HepG2 (cell line): ENCODE data around the gene ZNFX1. TPM values are rescaled to one million over a fixed set of nuclear protein-coding genes. Genes with fewer than 3 reads are reported as not detected.
A peak's percentile ranks its signal among the peaks of the same experiment; 100 is the strongest.

ENCODE experiments used
- ARID2 ChIP-seq: sonication (generic); formaldehyde crosslinking; IDR thresholded peaks from 2 replicates; pipeline ENCODE4 v1.8.1; 2022; ENCODE audit warnings: mild to moderate bottlenecking, missing genetic modification reagents, borderline replicate concordance
- ARNT2 ChIP-seq: sonication (generic); formaldehyde crosslinking; IDR thresholded peaks from 2 replicates; pipeline ENCODE4 v1.8.0; 2022; ENCODE audit warnings: mild to moderate bottlenecking, low read depth, missing genetic modification reagents, moderate library complexity
- ATF7 ChIP-seq, 2 experiments: fragments of 450-650 bp in 1 of 2; sonication (generic) in 1 of 2; formaldehyde crosslinking in 1 of 2; IDR thresholded peaks; 2 replicates each; pipeline versions ENCODE4 v1.4.0 to v1.6.1; 2016 to 2020; ENCODE audit warnings: antibody characterized with exemption in 1 of 2, mild to moderate bottlenecking in 1 of 2, missing genetic modification reagents in 1 of 2
- ATF7-NPFF ChIP-seq: sonication (generic); formaldehyde crosslinking; IDR thresholded peaks from 2 replicates; pipeline ENCODE4 v1.8.1; 2023; ENCODE audit warnings: mild to moderate bottlenecking, low read depth, missing genetic modification reagents, moderate library complexity
- CAMTA2 ChIP-seq: sonication (generic); formaldehyde crosslinking; IDR thresholded peaks from 2 replicates; pipeline ENCODE4 v1.4.0; 2020; ENCODE audit warnings: mild to moderate bottlenecking, missing genetic modification reagents, borderline replicate concordance
- CBX5 ChIP-seq: sonication (generic); formaldehyde crosslinking; IDR thresholded peaks from 2 replicates; pipeline ENCODE4 v1.4.0; 2020; ENCODE audit warnings: missing genetic modification reagents, borderline replicate concordance
- HOXA9 ChIP-seq: sonication (generic); formaldehyde crosslinking; IDR thresholded peaks from 2 replicates; pipeline ENCODE4 v1.8.1; 2022; ENCODE audit warnings: missing genetic modification reagents, mild to moderate bottlenecking, moderate library complexity, borderline replicate concordance
- ONECUT2 ChIP-seq: sonication (generic); formaldehyde crosslinking; IDR thresholded peaks from 2 replicates; pipeline ENCODE4 v1.4.0; 2020; ENCODE audit warnings: missing genetic modification reagents
- SMYD3 ChIP-seq: sonication (generic); formaldehyde crosslinking; IDR thresholded peaks from 2 replicates; pipeline ENCODE4 v1.8.1; 2023; ENCODE audit warnings: mild to moderate bottlenecking, missing genetic modification reagents
- SOX13 ChIP-seq, 3 experiments: fragments of 450-650 bp in 1 of 3; sonication (generic) in 1 of 3; formaldehyde crosslinking in 1 of 3; IDR thresholded peaks in 2 of 3; conservative IDR thresholded peaks in 1 of 3; 2 replicates each; pipeline versions ENCODE4 v1.5.0 to v1.6.1; 2016 to 2020; ENCODE audit warnings: antibody characterized with exemption in 1 of 3, mild to moderate bottlenecking in 1 of 3, missing compliant biosample characterization in 1 of 3, missing genetic modification reagents in 1 of 3, moderate library complexity in 1 of 3
- TAF1 ChIP-seq: sonication (generic); formaldehyde crosslinking; IDR thresholded peaks from 2 replicates; pipeline ENCODE4 v1.4.0; 2020; ENCODE audit warnings: missing genetic modification reagents
- TRIM24 ChIP-seq: sonication (generic); formaldehyde crosslinking; IDR thresholded peaks from 2 replicates; pipeline ENCODE4 v1.8.0; 2022; ENCODE audit warnings: mild to moderate bottlenecking, missing genetic modification reagents
- ZBTB38 ChIP-seq: sonication (generic); formaldehyde crosslinking; IDR thresholded peaks from 2 replicates; pipeline ENCODE4 v1.5.1; 2020; ENCODE audit warnings: mild to moderate bottlenecking, missing genetic modification reagents
- ZBTB7B ChIP-seq: sonication (generic); formaldehyde crosslinking; IDR thresholded peaks from 2 replicates; pipeline ENCODE4 v1.4.0; 2020; ENCODE audit warnings: missing genetic modification reagents
- ZC3H4 ChIP-seq: sonication (generic); formaldehyde crosslinking; IDR thresholded peaks from 2 replicates; pipeline ENCODE4 v1.4.0; 2020; ENCODE audit warnings: missing genetic modification reagents, borderline replicate concordance
- ZNF335 ChIP-seq: sonication (generic); formaldehyde crosslinking; IDR thresholded peaks from 2 replicates; pipeline ENCODE4 v1.4.0; 2020; ENCODE audit warnings: missing genetic modification reagents
- ZNF552 ChIP-seq: sonication (generic); formaldehyde crosslinking; IDR thresholded peaks from 2 replicates; pipeline ENCODE4 v1.9.0; 2022; ENCODE audit warnings: missing genetic modification reagents, mild to moderate bottlenecking, borderline replicate concordance
- ZNF879 ChIP-seq: sonication (generic); formaldehyde crosslinking; IDR thresholded peaks from 2 replicates; pipeline ENCODE4 v1.8.1; 2023; ENCODE audit warnings: missing genetic modification reagents
- polyA plus RNA-seq, 8 experiments: library from polyadenylated mRNA; depleted of rRNA in 3 of 8; stranded (reverse) in 7 of 8; unstranded in 1 of 8; fragments of >200 nt; fragmentation: Illumina TruSeq in 4 of 8; extraction: Trizol in 4 of 8; gene quantifications; 2 replicates each; pipeline versions ENCODE4 v1.2.1 to v1.2.3, GENCODE V29; 2011 to 2016; ENCODE audit warnings: low read depth in 4 of 8, missing spikeins in 1 of 8, mixed read lengths in 1 of 8; ENCODE audit not compliant: insufficient read depth in 1 of 8
- total RNA-seq, 5 experiments: library from RNA; depleted of rRNA; stranded (reverse); fragments of >200 nt; fragmentation: Illumina TruSeq; extraction: Trizol; gene quantifications; 2 replicates each; pipeline ENCODE4 v1.2.3, GENCODE V29; 2016; ENCODE audit warnings: low read depth in 1 of 5
- TF ChIP-seq, protein P1 (sequence below): fragments of 450-650 bp; IDR thresholded peaks from 2 replicates; pipeline ENCODE4 v1.6.1; 2016
- TF ChIP-seq, protein P2 (sequence below): sonication (generic); formaldehyde crosslinking; IDR thresholded peaks from 2 replicates; pipeline ENCODE4 v1.4.0; 2020; ENCODE audit warnings: missing genetic modification reagents, low read depth, mild to moderate bottlenecking, borderline replicate concordance
- TF ChIP-seq, protein P3 (sequence below), 2 experiments: sonication (generic) in 1 of 2; formaldehyde crosslinking in 1 of 2; IDR thresholded peaks; 2 replicates each; pipeline versions ENCODE4 v1.4.0 to v1.6.1; 2016 to 2020; ENCODE audit warnings: borderline replicate concordance in 1 of 2, low read depth in 1 of 2, mild to moderate bottlenecking in 1 of 2, missing genetic modification reagents in 1 of 2

ZNFX1 gene
- total and polyA plus RNA-seq, 2 of the 13 experiments (the other 11 are each of a cell fraction or from before 2014, with no cell fraction given), result 2.9 to 11.1 TPM

DNA sequence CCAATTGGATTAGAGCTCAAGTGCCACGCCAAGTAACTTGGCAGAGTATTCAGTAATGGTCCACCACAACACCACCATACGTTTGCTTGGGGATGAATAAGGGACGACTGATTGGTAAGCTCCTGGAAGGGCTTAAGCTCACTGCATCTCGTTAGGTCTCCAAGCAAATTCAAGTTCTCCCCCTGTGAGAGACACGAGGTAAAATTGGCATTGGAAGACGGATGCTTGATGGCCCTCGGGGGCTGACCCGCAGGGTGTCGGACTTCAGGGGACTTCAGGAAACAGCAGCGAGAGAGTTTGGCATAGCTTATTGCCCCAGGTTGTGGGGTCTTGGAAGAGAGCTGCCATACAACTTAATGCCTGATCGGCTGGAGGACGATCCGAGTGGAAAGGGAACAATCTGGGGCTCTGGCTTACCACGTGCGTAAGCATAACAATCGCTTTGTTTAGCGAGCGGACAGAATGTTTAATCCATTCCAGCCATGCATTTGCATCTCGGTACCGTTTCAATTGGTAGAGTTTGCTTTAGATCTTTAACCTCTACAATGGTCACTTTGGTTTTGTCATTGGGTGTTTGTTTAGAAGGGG lies 4.8 kb upstream of the ZNFX1 start (continued):
- TF ChIP-seq ZBTB38 (CRISPR knock-in tag) (peak; percentile 93), ZNF552 (no peak), ZNF879 (CRISPR knock-in tag) (no peak), ZNF335 (CRISPR knock-in tag) (no peak), TRIM24 (0 out of 2 replicates have a peak, but pooled peaks have one; percentile 26), ATF7 (IDR thresholded peaks at IDR 0.05) (no peak), ATF7 (CRISPR knock-in tag; IDR thresholded peaks at IDR 0.05) (0 out of 2 replicates have a peak, but pooled peaks have one; percentile 53), SMYD3 (CRISPR knock-in tag) (no peak), ONECUT2 (0 out of 2 replicates have a peak, but pooled peaks have one; percentile 41), ATF7-NPFF (0 out of 2 replicates have a peak, but pooled peaks have one; percentile 62), SOX13 (IDR thresholded peaks at IDR 0.05) (0 out of 2 replicates have a peak, but pooled peaks have one; percentile 3), SOX13 (CRISPR knock-in tag; conservative IDR thresholded peaks at IDR 0.05 in 1 of 2, IDR thresholded peaks at IDR 0.05 in 1 of 2) (peak in 1 of 2 experiments; percentile 11; a peak in 1 of 4 replicates), HOXA9 (CRISPR knock-in tag) (0 out of 2 replicates have a peak, but pooled peaks have one; percentile 34), TAF1 (CRISPR knock-in tag) (0 out of 2 replicates have a peak, but pooled peaks have one; percentile 18), ARNT2 (CRISPR knock-in tag) (no peak), ARID2 (CRISPR knock-in tag) (0 out of 2 replicates have a peak, but pooled peaks have one; percentile 0), CBX5 (0 out of 2 replicates have a peak, but pooled peaks have one; percentile 28), ZC3H4 (CRISPR knock-in tag) (peak; percentile 92; the same call in 1 of the 2 replicates), CAMTA2 (no peak), ZBTB7B (CRISPR knock-in tag) (0 out of 2 replicates have a peak, but pooled peaks have one; percentile 23)
- TF ChIP-seq, protein P1, sequence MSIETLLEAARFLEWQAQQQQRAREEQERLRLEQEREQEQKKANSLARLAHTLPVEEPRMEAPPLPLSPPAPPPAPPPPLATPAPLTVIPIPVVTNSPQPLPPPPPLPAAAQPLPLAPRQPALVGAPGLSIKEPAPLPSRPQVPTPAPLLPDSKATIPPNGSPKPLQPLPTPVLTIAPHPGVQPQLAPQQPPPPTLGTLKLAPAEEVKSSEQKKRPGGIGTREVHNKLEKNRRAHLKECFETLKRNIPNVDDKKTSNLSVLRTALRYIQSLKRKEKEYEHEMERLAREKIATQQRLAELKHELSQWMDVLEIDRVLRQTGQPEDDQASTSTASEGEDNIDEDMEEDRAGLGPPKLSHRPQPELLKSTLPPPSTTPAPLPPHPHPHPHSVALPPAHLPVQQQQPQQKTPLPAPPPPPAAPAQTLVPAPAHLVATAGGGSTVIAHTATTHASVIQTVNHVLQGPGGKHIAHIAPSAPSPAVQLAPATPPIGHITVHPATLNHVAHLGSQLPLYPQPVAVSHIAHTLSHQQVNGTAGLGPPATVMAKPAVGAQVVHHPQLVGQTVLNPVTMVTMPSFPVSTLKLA, result 0 out of 2 replicates have a peak, but pooled peaks have one; percentile 17
- TF ChIP-seq, protein P2, sequence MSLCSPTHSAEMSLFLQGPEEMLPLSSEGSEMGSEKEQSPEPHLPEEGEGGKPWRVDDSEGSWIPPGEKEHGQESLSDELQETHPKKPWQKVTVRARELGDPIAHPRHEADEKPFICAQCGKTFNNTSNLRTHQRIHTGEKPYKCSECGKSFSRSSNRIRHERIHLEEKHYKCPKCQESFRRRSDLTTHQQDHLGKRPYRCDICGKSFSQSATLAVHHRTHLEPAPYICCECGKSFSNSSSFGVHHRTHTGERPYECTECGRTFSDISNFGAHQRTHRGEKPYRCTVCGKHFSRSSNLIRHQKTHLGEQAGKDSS, result 0 out of 2 replicates have a peak, but pooled peaks have one; percentile 42
- TF ChIP-seq, protein P3, sequence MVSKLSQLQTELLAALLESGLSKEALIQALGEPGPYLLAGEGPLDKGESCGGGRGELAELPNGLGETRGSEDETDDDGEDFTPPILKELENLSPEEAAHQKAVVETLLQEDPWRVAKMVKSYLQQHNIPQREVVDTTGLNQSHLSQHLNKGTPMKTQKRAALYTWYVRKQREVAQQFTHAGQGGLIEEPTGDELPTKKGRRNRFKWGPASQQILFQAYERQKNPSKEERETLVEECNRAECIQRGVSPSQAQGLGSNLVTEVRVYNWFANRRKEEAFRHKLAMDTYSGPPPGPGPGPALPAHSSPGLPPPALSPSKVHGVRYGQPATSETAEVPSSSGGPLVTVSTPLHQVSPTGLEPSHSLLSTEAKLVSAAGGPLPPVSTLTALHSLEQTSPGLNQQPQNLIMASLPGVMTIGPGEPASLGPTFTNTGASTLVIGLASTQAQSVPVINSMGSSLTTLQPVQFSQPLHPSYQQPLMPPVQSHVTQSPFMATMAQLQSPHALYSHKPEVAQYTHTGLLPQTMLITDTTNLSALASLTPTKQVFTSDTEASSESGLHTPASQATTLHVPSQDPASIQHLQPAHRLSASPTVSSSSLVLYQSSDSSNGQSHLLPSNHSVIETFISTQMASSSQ (IDR thresholded peaks at IDR 0.05; ENCODE audit: low read depth), result no peak
- TF ChIP-seq, protein P3 (CRISPR knock-in tag; IDR thresholded peaks at IDR 0.05; ENCODE audit: borderline replicate concordance), result peak; percentile 56
